ES-I3 (cell line): Measurements from ENCODE around the gene MED9.
A peak's percentile ranks its signal among the peaks of the same experiment; 100 is the strongest.

Experiments
- H3K36me3 ChIP-seq: 2 replicates; pipeline ENCODE4 v1.6.1; 2013; ENCODE audit warnings: mild to moderate bottlenecking, low read length, control low read depth, moderate library complexity; ENCODE audit not compliant: insufficient read depth
- H3K4me1 ChIP-seq: 2 replicates; pipeline ENCODE4 v1.6.1; 2013; ENCODE audit warnings: mild to moderate bottlenecking, control low read depth, low read length; ENCODE audit not compliant: insufficient read depth
- H3K9ac ChIP-seq: 2 replicates; pipeline ENCODE4 v1.6.1; 2013; ENCODE audit warnings: low read depth, mild to moderate bottlenecking, low read length, moderate library complexity
- H3K9me3 ChIP-seq: 2 replicates; pipeline ENCODE4 v1.6.1; 2013; ENCODE audit warnings: mild to moderate bottlenecking, low read length, moderate library complexity; ENCODE audit not compliant: control insufficient read depth, insufficient read depth

MED9 gene

GRCh38 chr17:17487998-17488397 is 11.2 kb downstream of the MED9 start:
- Histone ChIP-seq H3K36me3 (no peaks in the 10 kb centered on the region; the same call in none of the 2 replicates), H3K4me1 (peaks cover 4% of the 10 kb centered on the region; the same call in 1 of the 2 replicates), H3K9me3 (no peaks in the 10 kb centered on the region), H3K9ac (no peak overlapping the region)

- H3K4me1 ChIP-seq, result peaks cover 15% of the 10 kb centered on the region; the same call in 1 of the 2 replicates
- H3K36me3 ChIP-seq, result no peaks in the 10 kb centered on the region; the same call in none of the 2 replicates
Measured at GRCh38 chr17:17491031-17491471, 14.3 kb downstream of the MED9 start.

GRCh38 chr17:17491546-17491988 is 14.8 kb downstream of the MED9 start:
- Histone ChIP-seq H3K4me1 (peaks cover 15% of the 10 kb centered on the region; the same call in 1 of the 2 replicates), H3K9me3 (no peaks in the 10 kb centered on the region), H3K36me3 (no peaks in the 10 kb centered on the region; the same call in none of the 2 replicates), H3K9ac (no peak overlapping the region)

More at GRCh38 chr17:17491031-17491471, 14.3 kb downstream of the MED9 start:
- Histone ChIP-seq H3K9ac (no peak overlapping the region), H3K9me3 (no peaks in the 10 kb centered on the region)

- Histone ChIP-seq H3K9me3 (no peaks in the 10 kb centered on the region), H3K36me3 (no peaks in the 10 kb centered on the region; the same call in none of the 2 replicates), H3K4me1 (peaks cover 15% of the 10 kb centered on the region; the same call in 1 of the 2 replicates), H3K9ac (no peak overlapping the region)
Measured at GRCh38 chr17:17492085-17492484, 15.3 kb downstream of the MED9 start.

GRCh38 chr17:17492571-17492970 is 15.8 kb downstream of the MED9 start:
- H3K9me3 ChIP-seq, result no peaks in the 10 kb centered on the region
- H3K9ac ChIP-seq, result no peak overlapping the region
- H3K36me3 ChIP-seq, result no peaks in the 10 kb centered on the region; the same call in none of the 2 replicates
- H3K4me1 ChIP-seq, result peaks cover 15% of the 10 kb centered on the region; the same call in 1 of the 2 replicates

- peaks cover 15% of the 10 kb centered on the region; the same call in 1 of the 2 replicates for H3K4me1 ChIP-seq
- no peaks in the 10 kb centered on the region for H3K9me3 ChIP-seq
- H3K36me3 ChIP-seq, result no peaks in the 10 kb centered on the region; the same call in none of the 2 replicates
- H3K9ac ChIP-seq, result no peak overlapping the region
Measured at GRCh38 chr17:17493249-17493985, 16.6 kb downstream of the MED9 start.

GRCh38 chr17:17493986-17494466 is 17.2 kb downstream of the MED9 start:
- H3K36me3 ChIP-seq, result no peaks in the 10 kb centered on the region; the same call in none of the 2 replicates
- peaks cover 15% of the 10 kb centered on the region; the same call in 1 of the 2 replicates for H3K4me1 ChIP-seq
- H3K9me3 ChIP-seq, result no peaks in the 10 kb centered on the region
- H3K9ac ChIP-seq, result peak overlapping the region; percentile 83; the same call in 1 of the 2 replicates

GRCh38 chr17:17494499-17494869 is 17.7 kb downstream of the MED9 start:
- Histone ChIP-seq H3K36me3 (no peaks in the 10 kb centered on the region; the same call in none of the 2 replicates), H3K4me1 (peaks cover 15% of the 10 kb centered on the region; the same call in 1 of the 2 replicates), H3K9ac (peak overlapping the region; percentile 83), H3K9me3 (no peaks in the 10 kb centered on the region)

- peaks cover 15% of the 10 kb centered on the region; the same call in 1 of the 2 replicates for H3K4me1 ChIP-seq
- no peaks in the 10 kb centered on the region for H3K9me3 ChIP-seq
- H3K36me3 ChIP-seq, result no peaks in the 10 kb centered on the region; the same call in none of the 2 replicates
- H3K9ac ChIP-seq, result peak overlapping the region; percentile 83
Measured at GRCh38 chr17:17494870-17495535, 18.2 kb downstream of the MED9 start.

- no peaks in the 10 kb centered on the region; the same call in none of the 2 replicates for H3K36me3 ChIP-seq
- H3K9me3 ChIP-seq, result no peaks in the 10 kb centered on the region
- H3K9ac ChIP-seq, result peak overlapping the region; percentile 83
- H3K4me1 ChIP-seq, result peaks cover 15% of the 10 kb centered on the region; the same call in 1 of the 2 replicates
Measured at GRCh38 chr17:17495536-17496188, 18.9 kb downstream of the MED9 start.

GRCh38 chr17:17496189-17497064 is 19.6 kb downstream of the MED9 start, which contains the start of gene RASD1:
TSS of gene RASD1 (minus strand) at chr17:17496395. CDS start at chr17:17496181, 214 bp downstream.
- Histone ChIP-seq H3K9me3 (no peaks in the 10 kb centered on the region), H3K36me3 (no peaks in the 10 kb centered on the region; the same call in none of the 2 replicates), H3K9ac (peak within 1 kb of the TSS; percentile 83), H3K4me1 (peaks cover 15% of the 10 kb centered on the region; the same call in 1 of the 2 replicates)

GRCh38 chr17:17497065-17497844 is 20.5 kb downstream of the MED9 start:
- H3K9ac ChIP-seq, result peak overlapping the region; percentile 83; the same call in 1 of the 2 replicates
- H3K9me3 ChIP-seq, result no peaks in the 10 kb centered on the region
- no peaks in the 10 kb centered on the region; the same call in 1 of the 2 replicates for H3K36me3 ChIP-seq
- H3K4me1 ChIP-seq, result peaks cover 15% of the 10 kb centered on the region; the same call in 1 of the 2 replicates
